ENCODE results near the gene C6orf15. TPM values are rescaled to one million over a fixed set of nuclear protein-coding genes. Genes with fewer than 3 reads are reported as not detected.

The C6orf15 gene
- polyA plus RNA-seq (2014; cell fraction: cytosol; rRNA removed) = not detected in 2 replicates
- not detected in 2 replicates for polyA plus RNA-seq (2014; cell fraction: nucleus; rRNA removed)

DNA sequence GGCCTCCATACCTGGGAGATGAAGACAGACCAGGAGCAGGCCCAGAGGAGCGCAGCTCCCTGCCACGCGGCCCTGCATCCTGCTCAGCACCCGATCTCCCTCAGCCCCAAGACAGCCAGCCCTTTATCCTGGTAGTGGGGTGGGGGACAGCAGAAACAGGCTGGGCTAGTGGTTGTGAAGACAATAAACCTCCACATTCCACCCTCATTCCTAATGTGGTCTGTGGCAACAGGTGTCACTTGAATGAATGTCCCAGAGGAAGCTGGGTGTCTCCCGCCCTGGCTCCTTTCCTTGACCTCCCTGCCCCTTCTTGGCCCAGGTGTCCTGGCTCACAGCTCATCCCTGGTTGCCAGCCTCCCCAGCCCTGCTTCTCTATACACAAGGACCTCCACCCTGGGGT, at the start of gene C6orf15:
C6orf15 (minus strand) TSS at position 98 of the 400 bp plus-strand sequence; CDS start at position 78, 20 bp downstream.
- DNase-seq (ENCODE audit: low spot score) = no peak

- no peak for DNase-seq (ENCODE audit: low spot score)
These were observed 49.1 kb upstream of the C6orf15 start for GRCh38 chr6:31161216-31162126.

DNA sequence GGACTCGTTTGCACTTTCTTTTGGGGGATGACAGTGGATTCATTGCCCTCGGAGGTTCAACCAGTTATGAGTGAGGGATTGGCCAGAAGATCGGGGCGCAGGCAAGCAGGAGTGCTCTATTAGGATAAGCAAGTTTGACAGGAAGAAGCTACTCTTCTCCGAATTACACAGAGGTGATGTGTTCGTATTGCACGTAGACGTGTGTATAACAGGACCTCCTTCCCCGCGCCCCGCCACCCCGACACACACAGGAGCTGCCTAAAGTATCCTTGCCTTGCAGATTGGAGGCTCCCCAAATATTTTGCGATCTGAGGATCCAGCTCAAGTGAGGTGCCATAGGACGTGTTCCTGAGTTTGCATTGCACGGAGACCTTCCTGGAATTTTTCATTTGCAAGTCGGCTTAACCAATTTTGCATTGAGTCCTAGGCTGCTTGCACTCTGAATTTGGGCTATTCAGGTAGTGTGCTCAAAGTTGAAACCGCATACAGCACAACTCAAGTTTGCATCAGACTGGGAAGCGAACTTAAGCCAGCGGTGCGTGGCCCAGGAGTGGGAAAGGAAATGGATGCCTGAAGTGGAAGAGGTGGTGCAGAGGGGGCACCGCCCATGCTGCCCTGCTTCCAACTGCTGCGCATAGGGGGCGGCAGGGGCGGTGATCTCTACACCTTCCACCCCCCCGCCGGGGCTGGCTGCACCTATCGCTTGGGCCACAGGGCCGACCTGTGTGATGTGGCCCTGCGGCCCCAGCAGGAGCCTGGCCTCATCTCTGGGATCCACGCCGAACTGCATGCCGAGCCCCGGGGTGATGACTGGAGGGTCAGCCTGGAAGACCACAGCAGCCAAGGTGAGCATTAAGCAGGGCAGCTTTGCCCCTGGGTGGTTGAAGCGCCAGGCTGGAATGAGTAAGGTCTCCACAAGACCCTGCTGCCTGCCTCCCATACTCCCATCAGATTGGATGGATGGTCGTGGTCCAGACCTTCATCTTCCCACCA, 46.8 kb upstream of the C6orf15 start:
- DNase-seq (ENCODE audit: low spot score) = no peak

- DNase-seq (ENCODE audit: low spot score) = peak; percentile 99
These were observed 45.9 kb upstream of the C6orf15 start, which contains the start of gene TCF19 for GRCh38 chr6:31158140-31158862. Gene TCF19 (plus strand): TSS chr6:31158589. CDS start chr6:31159470, 881 bp downstream.

DNA sequence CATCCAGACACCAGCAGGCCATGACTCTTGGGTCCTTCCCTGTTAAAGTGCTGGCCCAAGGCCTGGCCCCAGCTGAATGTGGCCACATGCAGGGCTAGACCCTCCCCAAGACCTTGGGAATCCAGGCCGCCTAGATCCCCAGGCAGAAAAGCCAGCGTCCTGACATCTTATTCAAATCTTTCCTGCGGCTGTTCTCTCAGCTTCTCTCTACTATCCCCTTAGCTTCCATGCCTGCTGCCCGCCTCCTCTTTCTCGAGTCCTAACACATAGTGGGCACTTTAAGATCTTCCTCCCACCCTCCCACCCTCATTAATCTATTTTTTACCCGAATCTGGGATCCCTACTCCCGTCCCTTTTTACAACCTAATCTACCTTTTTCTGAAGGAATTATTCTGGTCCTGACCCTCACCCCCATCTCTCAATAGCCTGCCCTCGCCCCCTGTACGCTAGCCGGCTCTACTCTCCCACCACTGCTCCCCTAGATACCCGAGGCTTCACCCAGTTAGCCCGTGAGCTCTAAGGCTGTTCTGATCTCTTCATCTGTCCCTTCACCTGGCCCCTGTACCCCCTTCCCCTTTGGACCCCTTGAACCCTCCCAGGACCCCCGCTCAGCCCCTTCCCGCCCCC, 45.3 kb upstream of the C6orf15 start, which contains the start of gene CCHCR1:
CCHCR1 (minus strand) TSS at position 290 of the 627 bp plus-strand sequence; CDS start at position 88, 202 bp downstream.
- no peak for DNase-seq (ENCODE audit: low spot score)

- no peak for DNase-seq (ENCODE audit: low spot score)
These were observed 44.3 kb upstream of the C6orf15 start for GRCh38 chr6:31156641-31157040.

DNA sequence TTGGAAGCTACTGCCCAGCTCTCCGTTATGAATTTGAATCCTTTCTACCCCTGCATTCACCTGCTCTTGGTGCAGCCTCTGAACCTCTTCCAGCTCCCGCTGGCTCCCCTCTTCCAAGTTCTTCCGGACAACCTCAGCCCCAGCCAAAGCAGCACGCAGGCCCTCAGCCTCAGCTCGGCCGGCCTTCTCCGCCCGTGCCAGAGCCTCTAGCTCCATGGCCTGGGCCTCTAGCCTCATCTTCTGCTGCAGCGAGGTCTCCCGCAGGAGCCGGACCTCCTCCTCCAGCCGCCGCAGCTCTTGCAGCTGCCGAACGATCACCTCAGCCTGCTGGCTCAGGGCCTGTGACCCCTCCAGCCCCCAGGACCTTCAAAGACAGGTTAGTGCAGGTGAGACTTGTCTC, 42.1 kb upstream of the C6orf15 start:
- no peak for DNase-seq (ENCODE audit: low spot score)

GRCh38 chr6:31152781-31153180, 40.4 kb upstream of the C6orf15 start:
- DNase-seq (ENCODE audit: low spot score) = no peak

DNA sequence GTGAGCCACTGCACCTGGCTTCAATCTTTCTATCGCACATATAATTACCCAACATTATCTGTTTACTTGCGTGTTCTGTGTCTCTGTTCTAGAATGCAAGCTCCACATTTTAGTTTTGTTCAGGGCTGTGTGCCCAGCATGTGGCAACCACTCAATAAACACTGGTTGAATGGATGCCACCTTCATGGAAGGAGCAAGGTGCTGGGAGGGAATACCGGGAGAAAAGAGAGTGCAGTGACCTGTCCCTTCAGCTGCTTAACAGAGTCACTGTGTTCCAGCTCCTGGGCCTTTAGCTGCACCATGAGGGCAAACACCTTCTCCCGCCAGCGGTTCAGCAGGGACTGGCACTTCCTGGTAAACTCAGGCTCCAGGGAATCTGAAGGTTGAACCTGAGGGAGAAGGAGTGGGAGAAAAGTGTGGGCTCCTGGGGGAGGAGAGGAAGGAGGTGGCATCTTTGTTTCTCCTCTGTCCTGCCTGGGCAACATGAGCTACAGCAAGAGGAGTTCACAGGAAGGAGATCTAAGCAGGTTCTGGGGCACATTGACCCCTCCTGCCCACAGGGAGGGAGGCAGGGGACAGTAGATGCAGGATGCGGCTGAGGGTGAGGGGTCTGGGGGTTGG, 37.6 kb upstream of the C6orf15 start:
- DNase-seq (ENCODE audit: low spot score) = no peak

DNA sequence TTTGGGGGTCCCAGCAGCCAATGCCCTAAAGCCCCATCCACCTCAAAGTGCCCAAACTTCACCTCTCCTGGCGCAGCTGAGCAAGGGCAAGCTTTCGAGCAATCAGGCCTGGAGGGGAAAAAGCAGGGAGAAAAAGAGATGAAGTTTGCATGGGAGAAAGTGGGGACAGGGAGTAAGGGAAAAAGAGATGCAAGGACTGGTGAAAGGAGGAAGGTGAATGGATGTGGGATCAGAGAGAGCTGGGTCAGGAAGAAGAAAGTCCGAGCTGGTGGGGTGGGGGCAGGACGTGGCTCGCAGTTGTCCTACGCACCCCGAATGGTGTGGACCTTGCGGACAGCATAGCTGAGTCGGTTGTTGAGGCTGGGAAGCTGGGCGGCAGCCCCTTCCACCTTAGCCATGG, 33.0 kb upstream of the C6orf15 start:
- no peak for DNase-seq (ENCODE audit: low spot score)

DNA sequence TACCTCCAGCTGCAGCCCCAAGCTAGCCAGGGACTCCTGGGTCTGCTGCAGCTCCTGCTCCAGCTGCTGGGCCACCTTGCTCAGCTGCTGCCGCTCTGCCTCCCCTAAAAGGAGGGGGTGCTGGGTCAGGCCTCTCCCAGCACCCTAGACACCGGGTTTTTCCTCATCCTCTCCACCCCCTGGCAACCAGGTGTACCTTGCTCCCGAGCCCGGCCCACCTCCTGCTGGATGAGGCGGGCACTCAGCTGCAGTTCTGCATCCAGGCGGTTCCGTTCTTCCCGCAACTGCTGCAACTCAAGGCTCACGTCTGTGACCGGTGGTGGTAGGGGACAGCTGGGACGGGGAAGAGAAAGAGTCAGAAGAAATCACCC, 32.6 kb upstream of the C6orf15 start:
- no peak for DNase-seq (ENCODE audit: low spot score)

DNA sequence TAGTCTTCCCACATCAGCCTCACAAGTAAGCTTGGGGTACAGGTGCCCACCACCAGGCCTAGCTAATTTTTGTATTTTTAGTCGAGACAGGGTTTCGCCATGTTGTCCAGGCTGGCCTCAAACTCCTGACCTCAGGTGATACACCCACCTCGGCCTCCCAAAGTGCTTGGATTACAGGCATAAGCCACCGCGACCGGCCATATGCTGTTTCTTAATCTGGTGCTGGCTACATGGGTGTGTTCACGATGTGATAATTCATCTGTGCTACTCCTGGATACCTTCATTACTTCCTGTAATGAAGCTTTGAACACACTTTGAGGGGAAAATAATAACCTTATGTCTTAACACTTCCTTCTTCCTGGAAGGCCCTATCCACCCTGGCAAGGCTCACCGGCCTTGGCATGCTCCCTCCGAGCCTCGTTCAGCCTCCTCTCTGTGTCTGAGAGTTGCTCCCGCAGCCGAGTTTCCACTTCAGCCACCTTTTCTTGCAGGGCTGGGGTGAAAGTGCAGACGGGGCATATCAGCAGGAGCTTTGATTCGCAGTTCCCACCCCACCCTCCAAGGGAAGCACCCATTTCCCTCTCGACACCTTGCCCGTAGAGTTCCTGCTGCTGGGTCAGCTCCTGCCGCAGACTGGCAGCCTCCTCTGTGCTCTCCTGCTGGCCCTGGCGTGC, 32.1 kb upstream of the C6orf15 start:
- DNase-seq (ENCODE audit: low spot score) = no peak

DNA sequence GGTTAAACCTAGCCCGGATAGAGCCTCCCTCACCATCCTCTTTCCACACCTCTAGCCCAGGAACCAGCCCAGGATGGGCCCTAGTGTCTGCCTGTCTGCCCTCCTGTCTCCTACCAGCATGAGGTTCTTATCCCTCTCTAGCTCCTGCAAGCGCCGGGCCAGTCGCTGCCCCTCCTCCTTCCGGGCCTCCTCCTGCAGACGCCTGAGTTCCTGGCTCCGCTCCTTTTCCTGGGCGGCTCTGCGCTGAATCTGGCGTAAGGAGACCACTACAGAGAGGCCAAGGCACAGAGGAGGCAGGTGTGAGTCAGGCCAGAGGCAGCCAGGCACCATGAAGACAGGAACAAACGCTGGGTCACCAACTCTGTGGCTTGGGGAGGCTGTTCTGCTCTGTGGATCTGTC, 30.8 kb upstream of the C6orf15 start:
- DNase-seq (ENCODE audit: low spot score) = no peak

GRCh38 chr6:31142361-31142761, 30.0 kb upstream of the C6orf15 start:
- no peak for DNase-seq (ENCODE audit: low spot score)

- DNase-seq (ENCODE audit: low spot score) = no peak
These were observed 28.3 kb upstream of the C6orf15 start for GRCh38 chr6:31140643-31141042.

DNA sequence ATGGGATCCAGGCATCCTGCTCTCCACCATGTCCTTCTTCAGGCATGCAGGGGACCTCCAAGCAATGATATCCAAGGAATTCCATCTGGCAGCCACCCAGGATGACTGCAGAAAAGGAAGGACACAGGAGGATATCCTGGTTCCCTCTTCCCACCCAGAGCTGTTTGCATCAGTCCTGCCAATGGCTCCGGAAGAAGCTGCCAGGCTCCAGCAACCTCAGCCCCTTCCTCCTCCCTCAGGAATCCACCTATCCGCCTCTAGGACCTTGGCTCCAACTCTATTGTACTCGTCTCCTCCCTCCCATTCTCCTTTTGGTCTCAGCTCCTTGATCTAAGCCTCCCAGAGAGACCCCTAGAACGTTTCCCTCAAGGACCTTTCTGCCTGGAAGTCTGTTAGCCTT, 27.2 kb upstream of the C6orf15 start:
- no peak for DNase-seq (ENCODE audit: low spot score)

- no peak for DNase-seq (ENCODE audit: low spot score)
These were observed 26.6 kb upstream of the C6orf15 start, which contains the start of gene PSORS1C2 for GRCh38 chr6:31138982-31139381. Gene PSORS1C2 (minus strand): TSS chr6:31139066. CDS start chr6:31139026, 40 bp downstream.

DNA sequence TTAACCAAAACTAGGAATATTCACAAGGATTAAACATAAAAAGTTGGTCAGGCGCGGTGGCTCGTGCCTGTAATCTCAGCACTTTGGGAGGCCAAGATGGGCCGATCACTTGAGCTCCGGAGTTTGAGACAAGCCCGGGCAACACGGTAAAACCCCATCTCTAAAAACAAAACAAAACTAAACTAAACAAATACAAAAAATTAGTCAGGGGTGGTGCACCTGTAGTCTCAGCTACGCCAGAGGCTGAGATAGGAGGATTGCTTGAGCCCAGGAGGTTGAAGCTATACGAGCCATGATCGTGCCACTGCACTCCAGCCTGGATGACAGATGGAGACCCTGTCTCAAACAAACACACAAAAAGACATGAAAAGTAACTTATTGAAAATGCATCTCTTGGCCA, 23.3 kb upstream of the C6orf15 start:
- no peak for DNase-seq (ENCODE audit: low spot score)

DNA sequence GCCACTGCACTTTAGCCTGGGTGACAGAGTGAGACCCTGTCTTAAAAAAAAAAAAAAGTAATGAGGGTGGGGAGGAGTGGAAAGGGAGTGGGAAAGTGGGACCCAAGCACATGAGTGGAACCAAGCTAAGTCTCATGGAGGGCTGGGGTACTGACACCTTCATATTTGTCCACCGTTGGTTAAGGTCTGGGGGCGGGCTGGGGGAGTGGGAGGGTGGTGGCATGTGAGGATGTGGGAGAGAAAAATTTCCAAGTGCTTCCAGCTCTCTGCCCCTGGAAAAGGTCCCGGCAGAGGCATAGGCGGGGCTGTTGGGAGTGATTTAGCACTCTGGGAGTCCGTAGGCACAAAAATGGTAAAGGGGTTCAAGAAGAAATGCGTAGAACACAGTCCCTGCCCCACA, 20.4 kb upstream of the C6orf15 start:
- no peak for DNase-seq (ENCODE audit: low spot score)

DNA sequence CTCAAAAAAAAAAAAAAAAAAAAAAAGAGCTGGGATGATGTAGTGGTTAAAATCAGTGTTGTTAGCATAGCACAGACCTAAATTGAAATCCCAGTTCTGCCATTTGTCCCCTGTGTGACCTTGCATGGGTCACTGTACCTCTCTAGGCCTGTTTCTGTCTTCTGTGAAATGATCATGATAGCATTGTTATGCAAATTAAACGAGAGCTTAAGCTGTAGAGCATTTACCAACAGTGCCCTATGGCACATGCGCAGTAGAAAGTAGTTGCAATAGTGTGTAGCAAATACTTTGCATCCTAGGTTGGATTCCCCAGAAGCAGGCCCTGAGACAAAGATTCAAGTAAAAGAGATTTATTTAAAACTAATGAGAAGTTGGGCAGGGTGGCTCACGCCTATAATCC, 19.2 kb upstream of the C6orf15 start:
- DNase-seq (ENCODE audit: low spot score) = no peak

Measured in SK-N-DZ (cell line).